Forelimb muscle (tissue), 1 donor: ENCODE results near the gene RUNX1. TPM values are rescaled to one million over a fixed set of nuclear protein-coding genes. Genes with fewer than 3 reads are reported as not detected.

ENCODE experiments used
- DNase-seq: peaks from one replicate; pipeline ENCODE4 v3.0.0-alpha.2; 2013; ENCODE audit warnings: low read depth
- polyA plus RNA-seq: library from polyadenylated mRNA; unstranded; fragments of 120-200 nt; gene quantifications from one replicate; pipeline ENCODE4 v1.2.1, GENCODE V29; 2013; ENCODE audit not compliant: insufficient read length

The RUNX1 gene
- 5.3 TPM for polyA plus RNA-seq

DNA sequence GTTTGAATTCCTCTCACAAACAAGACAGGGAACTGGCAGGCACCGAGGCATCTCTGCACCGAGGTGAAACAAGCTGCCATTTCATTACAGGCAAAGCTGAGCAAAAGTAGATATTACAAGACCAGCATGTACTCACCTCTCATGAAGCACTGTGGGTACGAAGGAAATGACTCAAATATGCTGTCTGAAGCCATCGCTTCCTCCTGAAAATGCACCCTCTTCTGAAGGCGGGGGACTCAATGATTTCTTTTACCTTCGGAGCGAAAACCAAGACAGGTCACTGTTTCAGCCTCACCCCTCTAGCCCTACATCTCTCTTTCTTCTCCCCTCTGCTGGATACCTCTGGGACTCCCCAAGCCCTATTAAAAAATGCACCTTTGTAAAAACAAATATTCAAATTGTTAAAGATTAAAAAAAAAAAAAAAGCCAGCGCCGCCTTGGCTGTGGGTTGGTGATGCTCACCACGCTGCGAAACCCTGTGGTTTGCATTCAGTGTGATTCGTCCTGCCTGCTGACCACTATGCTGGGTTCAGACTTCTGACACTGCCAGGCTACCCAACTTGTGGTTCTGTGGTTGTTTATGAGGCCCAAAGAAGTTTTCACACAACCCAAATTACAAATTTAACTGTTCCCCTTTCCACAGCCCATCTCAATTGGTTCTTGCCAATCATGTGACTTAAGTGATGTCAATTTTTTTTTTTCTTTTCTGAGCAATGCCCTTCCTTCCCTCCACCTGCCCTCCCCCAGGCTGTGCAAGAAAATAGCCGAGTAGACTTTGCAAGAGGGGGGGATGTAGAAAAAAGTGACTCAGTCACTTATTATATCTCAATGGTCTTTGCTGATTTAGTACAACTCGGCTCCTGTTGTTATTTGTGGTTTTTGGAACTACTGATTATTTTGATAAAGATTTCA is at the start of gene RUNX1:
Gene RUNX1, minus strand, starts transcription at position 597 of the 912 bp plus-strand sequence.
- no peak for DNase-seq

- DNase-seq = no peak
Observed at GRCh38 chr21:35097525-35097924, 48.4 kb upstream of the RUNX1 start.

DNA sequence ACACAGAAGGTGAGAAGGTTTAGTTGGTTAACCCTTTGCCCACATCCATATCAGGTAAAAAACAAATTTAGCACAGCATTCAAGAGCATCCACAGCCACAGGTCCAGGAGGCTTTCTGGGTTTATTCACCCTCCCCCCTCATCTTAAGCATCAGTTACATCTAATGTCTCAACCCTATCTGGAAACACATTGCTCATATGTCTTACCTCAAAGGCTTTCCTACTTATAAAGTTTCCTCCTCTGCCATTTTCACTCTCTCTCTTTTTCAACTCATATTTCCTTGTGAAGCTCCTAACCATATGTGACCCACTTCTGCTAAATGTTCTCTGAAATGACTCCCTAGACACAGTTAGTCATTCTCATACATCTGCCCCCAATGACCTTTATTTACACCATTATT is 47.9 kb upstream of the RUNX1 start:
- DNase-seq = no peak

DNA sequence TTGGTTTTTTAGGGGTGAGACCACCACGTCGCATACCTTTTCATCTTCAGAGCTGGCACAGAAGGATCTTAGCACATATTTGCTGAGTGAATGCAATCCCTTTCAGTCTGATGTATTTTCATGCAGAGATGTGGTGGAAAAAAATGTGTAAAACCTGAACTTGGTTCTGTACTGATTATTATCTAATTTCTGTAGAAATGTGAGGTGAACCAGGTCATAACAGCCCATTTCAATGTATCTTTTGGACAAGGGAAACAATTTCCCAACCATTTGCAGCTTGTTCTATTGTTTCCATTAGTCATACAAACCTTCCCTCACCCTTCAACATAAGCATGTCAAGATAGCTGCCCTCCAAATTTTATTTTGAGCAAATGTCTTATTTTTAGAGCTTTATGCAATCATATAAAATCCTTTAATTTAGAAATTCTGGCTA is 46.8 kb upstream of the RUNX1 start:
- DNase-seq = no peak

- no peak for DNase-seq
Observed at GRCh38 chr21:35093514-35093913, 44.4 kb upstream of the RUNX1 start.

- no peak for DNase-seq
Observed at GRCh38 chr21:35091496-35091895, 42.4 kb upstream of the RUNX1 start.

DNA sequence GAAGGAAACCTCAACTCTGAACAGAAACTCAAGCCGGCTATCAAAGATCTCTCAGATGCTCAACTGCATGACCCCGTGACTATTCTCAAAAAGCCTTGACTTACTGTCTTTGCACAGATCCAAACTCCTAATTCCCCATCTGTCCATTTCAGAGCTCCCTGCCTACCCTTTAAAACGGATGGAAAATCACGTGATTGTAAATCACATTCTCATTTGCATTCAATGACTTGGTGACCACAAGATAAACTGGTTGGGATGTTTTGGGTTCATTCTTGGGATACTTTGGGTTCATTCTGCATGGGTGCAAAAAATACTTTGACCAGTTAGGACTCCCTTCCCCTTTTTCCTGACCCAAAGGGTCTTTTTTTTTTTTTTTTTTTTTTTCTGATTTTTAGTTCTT is 41.3 kb upstream of the RUNX1 start:
- no peak for DNase-seq

GRCh38 chr21:35088319-35088771 is 39.2 kb upstream of the RUNX1 start:
- DNase-seq = no peak

GRCh38 chr21:35086357-35086756 is 37.3 kb upstream of the RUNX1 start:
- DNase-seq = no peak

- no peak for DNase-seq
Observed at GRCh38 chr21:35084869-35085268, 35.8 kb upstream of the RUNX1 start.

DNA sequence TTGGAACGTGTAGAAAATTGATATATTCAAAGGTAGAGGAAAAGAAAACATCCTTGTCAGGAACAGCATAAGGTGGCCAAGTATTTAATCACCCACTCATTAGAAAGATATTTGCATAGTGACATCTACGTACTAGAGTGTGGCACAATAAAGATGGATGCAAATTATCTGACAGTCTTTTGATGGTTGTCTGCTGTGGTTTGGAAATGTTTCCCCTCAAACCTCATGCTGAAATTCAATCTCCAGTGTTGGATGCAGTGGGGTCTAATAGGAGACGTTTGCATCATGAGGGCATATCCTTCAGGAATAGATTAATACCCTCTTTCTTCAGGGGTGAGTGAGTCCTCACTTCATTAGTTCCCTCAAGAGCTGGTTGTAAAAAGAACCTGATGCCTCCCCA is 34.1 kb upstream of the RUNX1 start:
- no peak for DNase-seq

DNA sequence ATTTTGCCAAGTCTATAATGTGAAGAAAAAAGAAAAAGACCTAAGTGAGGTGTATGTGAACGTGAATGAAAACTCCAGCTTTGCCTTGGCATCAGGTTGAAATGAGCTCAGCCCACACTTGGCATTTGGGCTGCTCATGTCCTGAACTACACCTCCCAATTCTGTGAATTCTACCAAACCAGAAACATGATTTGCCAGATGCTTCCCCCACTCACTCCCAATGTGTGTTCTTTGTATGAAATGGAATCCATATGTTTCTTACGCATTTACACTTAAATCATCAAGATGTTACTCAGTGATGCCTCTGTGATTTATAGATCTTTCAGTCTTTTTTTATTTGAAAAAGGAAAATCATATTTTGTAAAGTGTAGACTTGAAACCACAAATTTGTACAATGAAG is 32.8 kb upstream of the RUNX1 start:
- no peak for DNase-seq

GRCh38 chr21:35079181-35079580 is 30.1 kb upstream of the RUNX1 start:
- no peak for DNase-seq

DNA sequence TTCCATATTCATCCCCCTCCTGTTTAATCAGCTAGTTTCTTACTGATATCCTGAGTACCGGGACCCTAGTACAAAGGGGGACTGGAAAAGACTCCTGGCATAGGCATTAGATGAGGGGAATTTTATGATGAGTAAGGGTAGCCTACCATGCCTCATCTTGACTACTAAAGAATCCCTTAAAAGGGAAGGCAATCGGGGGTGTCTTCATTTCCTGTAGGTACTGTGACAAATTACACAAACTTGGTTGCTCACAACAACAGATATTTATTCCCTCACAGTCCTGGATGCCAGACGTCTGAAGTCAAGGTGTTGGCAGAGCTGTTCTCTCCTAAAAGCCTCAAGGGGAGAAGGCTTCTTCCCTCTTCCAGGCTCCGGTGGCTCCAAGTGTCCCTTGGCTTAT is 28.9 kb upstream of the RUNX1 start:
- no peak for DNase-seq

- no peak for DNase-seq
Observed at GRCh38 chr21:35077466-35077865, 28.4 kb upstream of the RUNX1 start.

DNA sequence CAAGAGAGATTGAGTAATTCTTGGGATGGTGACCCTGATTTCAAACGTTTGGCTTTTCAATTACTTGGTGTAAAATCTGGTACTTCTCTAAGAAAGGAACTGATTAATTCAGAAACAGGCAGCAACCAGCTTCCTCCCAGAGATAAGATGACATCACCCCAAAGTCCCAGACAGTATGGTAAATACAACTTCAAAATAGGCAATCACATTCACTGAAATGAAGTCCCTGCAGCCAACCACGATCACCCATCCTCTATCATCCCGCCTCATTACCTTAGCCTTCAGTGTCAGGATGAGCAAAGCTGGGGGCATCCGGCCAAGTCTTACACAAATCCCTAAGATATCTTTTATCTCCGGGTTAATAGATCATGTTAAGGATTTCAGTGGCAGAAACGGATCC is 26.4 kb upstream of the RUNX1 start:
- no peak for DNase-seq

DNA sequence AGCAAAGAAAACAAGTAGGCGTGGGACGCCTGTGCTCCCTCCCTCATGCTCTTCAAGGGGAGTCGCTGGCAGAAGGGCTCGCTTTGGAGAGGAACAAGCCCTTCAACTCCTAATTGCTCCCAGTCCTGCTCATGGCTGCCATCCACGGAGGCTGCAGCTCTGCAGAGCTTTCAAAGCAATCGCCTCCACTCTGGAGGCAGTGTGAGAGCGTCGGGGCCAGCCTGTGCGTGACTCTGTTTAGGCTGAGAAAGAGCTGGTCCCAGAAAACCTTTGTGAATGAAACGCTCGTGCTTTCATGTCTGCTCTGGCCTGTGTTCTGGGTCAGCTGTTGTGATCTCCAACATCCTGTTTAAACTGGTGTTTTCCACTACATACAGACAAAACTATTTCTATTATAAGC is 23.9 kb upstream of the RUNX1 start:
- peak; percentile 79 for DNase-seq

GRCh38 chr21:35072557-35072956 is 23.5 kb upstream of the RUNX1 start:
- no peak for DNase-seq

DNA sequence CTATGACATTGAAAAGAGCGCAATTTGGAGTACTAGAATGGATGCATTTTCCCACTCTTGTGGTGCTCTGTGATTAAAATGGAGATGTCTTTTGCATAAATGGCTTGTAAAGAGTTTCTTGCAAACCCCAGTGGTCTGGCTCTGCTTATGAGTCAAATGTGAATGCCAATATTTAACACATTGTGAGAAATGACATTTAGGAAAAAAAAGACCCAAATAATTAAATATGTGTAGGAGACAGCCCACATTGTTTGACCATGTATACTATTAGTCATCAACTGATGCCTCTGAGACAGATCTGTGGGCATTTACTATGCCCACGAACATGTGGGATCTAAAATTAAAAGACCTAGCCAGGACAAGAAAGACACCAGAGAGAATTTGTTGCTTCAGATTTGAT is 22.2 kb upstream of the RUNX1 start:
- no peak for DNase-seq

GRCh38 chr21:35070436-35070835 is 21.3 kb upstream of the RUNX1 start:
- DNase-seq = no peak

- no peak for DNase-seq
Observed at GRCh38 chr21:35066824-35067223, 17.7 kb upstream of the RUNX1 start.

GRCh38 chr21:35063428-35064172 is 14.5 kb upstream of the RUNX1 start:
- no peak for DNase-seq

DNA sequence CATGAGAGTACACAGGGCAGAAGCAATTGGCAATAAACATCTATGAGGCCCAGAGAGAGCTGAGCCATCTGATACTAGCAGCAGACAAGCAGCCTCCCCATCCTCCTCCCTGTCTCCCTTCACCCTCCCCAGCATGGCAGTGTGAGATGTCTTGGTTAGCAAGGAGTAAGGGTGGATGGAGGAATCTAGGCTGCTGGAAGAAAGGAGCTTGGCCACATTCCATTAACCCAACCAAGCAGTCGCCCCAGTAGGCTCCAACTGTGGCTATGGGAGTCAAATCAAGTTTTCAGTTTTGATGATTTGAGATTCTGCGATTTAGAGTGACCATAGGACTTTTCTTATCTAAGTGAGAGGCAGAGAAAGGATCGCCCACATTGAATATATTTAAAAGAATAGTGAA is 12.9 kb upstream of the RUNX1 start:
- DNase-seq = no peak
